ENCODE measurements around the gene HLX. TPM values are rescaled to one million over a fixed set of nuclear protein-coding genes. Genes with fewer than 3 reads are reported as not detected.

HLX gene
- total RNA-seq, 1 donor from 2014 or later, result 18.5 TPM

- TF ChIP-seq CTCF (IDR thresholded peaks at IDR 0.05), result peak; percentile 66
- H3K4me3 ChIP-seq, result no peak overlapping the region
- H3K27ac ChIP-seq, result no peak overlapping the region
- H3K9me3 ChIP-seq, result no peaks in the 10 kb centered on the region
- no peak for DNase-seq
- no peak for ATAC-seq
- peaks cover 40% of the 10 kb centered on the region for H3K4me1 ChIP-seq
- H3K27me3 ChIP-seq (ENCODE audit: low read depth), result peaks cover 5% of the 10 kb centered on the region
- H3K36me3 ChIP-seq, result no peaks in the 10 kb centered on the region
- intact Hi-C loops (cut with DNase I), result loop anchor here (10.0 kb wide), 1 partner anchor 331 kb away; no protein-coding TSS in a partner anchor
Measured at GRCh38 chr1:220873868-220874655, 5.2 kb upstream of the HLX start.

- Histone ChIP-seq H3K4me1 (peaks cover 44% of the 10 kb centered on the region), H3K9me3 (no peaks in the 10 kb centered on the region), H3K27me3 (ENCODE audit: low read depth) (peaks cover 5% of the 10 kb centered on the region), H3K4me3 (no peak overlapping the region), H3K36me3 (no peaks in the 10 kb centered on the region), H3K27ac (no peak overlapping the region)
- no peak for TF ChIP-seq CTCF (IDR thresholded peaks at IDR 0.05)
- DNase-seq (no peak), ATAC-seq (no peak)
- intact Hi-C loops (cut with DNase I), result loop anchor here (10.0 kb wide), 1 partner anchor 330 kb away; no protein-coding TSS in a partner anchor
Measured at GRCh38 chr1:220875260-220875659, 4.0 kb upstream of the HLX start.

- no peaks in the 10 kb centered on the region for H3K9me3 ChIP-seq
- no peak for ATAC-seq
- peaks cover 46% of the 10 kb centered on the region for H3K4me1 ChIP-seq
- TF ChIP-seq CTCF (IDR thresholded peaks at IDR 0.05), result no peak
- DNase-seq, result peak; percentile 63
- intact Hi-C loops (cut with DNase I), result loop anchor here (10.0 kb wide), 1 partner anchor 328 kb away; no protein-coding TSS in a partner anchor
- H3K4me3 ChIP-seq, result peak overlapping the region; percentile 81
- no peaks in the 10 kb centered on the region for H3K36me3 ChIP-seq
- H3K27me3 ChIP-seq (ENCODE audit: low read depth), result peaks cover 5% of the 10 kb centered on the region
- H3K27ac ChIP-seq, result peak overlapping the region; percentile 98
Measured at GRCh38 chr1:220876511-220877376, 2.5 kb upstream of the HLX start.

- ATAC-seq, result no peak
- no peak for DNase-seq
- Histone ChIP-seq H3K4me3 (peak overlapping the region; percentile 81), H3K4me1 (peaks cover 53% of the 10 kb centered on the region), H3K9me3 (no peaks in the 10 kb centered on the region), H3K27ac (peak overlapping the region; percentile 98), H3K27me3 (ENCODE audit: low read depth) (peaks cover 5% of the 10 kb centered on the region), H3K36me3 (no peaks in the 10 kb centered on the region)
- intact Hi-C loops (cut with DNase I), result loop anchor here (10.0 kb wide), 1 partner anchor 327 kb away; no protein-coding TSS in a partner anchor
- TF ChIP-seq CTCF (IDR thresholded peaks at IDR 0.05), result no peak
Measured at GRCh38 chr1:220877377-220878095, 1.7 kb upstream of the HLX start.
